Epithelial cell of proximal tubule (primary cell): ENCODE results near the gene CTDSPL. TPM values are rescaled to one million over a fixed set of nuclear protein-coding genes. Genes with fewer than 3 reads are reported as not detected.

Experiments
- DNase-seq: peaks from one replicate; pipeline ENCODE4 v3.0.0-alpha.2; 2011; ENCODE audit warnings: low read depth
- H3K4me3 ChIP-seq: 2 replicates; pipeline ENCODE4 v1.5.1; 2011; ENCODE audit warnings: low read depth, mild to moderate bottlenecking, low read length
- total RNA-seq: library from RNA; depleted of rRNA; stranded (reverse); fragments of >200 nt; gene quantifications from 2 replicates; pipeline ENCODE4 v1.2.3, GENCODE V29; 2015
- TF ChIP-seq, protein P1 (sequence below): conservative IDR thresholded peaks from 2 replicates; pipeline ENCODE4 v1.5.1; 2012; ENCODE audit warnings: low read depth, mild to moderate bottlenecking, low read length

Gene CTDSPL
- total RNA-seq, 1 donor from 2014 or later, result 25.5 TPM

DNA sequence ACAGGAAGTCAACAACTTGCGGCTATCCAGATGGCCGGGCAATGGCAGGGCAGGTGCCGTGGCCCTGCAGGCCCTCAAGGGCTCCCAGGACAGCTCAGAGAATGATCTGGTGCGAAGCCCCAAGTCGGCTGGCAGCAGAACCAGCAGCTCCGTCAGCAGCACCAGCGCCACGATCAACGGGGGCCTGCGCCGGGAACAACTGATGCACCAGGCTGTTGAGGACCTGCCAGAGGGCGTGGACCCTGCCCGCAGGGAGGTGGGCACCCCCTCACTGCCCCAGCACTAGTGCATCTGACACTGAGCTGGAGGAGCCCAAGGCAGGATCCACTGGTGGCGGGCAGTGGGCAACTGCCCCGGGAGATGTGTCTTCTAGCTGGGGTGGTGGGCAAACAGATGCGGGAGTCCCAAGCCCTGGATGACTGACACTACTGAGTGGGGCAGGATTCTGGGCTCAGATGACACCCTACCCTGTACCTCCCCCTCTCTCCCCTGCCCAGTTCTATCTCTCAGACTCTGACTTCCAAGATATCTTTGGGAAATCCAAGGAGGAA lies 144.8 kb downstream of the CTDSPL start:
- TF ChIP-seq, protein P1, sequence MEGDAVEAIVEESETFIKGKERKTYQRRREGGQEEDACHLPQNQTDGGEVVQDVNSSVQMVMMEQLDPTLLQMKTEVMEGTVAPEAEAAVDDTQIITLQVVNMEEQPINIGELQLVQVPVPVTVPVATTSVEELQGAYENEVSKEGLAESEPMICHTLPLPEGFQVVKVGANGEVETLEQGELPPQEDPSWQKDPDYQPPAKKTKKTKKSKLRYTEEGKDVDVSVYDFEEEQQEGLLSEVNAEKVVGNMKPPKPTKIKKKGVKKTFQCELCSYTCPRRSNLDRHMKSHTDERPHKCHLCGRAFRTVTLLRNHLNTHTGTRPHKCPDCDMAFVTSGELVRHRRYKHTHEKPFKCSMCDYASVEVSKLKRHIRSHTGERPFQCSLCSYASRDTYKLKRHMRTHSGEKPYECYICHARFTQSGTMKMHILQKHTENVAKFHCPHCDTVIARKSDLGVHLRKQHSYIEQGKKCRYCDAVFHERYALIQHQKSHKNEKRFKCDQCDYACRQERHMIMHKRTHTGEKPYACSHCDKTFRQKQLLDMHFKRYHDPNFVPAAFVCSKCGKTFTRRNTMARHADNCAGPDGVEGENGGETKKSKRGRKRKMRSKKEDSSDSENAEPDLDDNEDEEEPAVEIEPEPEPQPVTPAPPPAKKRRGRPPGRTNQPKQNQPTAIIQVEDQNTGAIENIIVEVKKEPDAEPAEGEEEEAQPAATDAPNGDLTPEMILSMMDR, result no peak
- no peak overlapping the region for H3K4me3 ChIP-seq
- no peak for DNase-seq

DNA sequence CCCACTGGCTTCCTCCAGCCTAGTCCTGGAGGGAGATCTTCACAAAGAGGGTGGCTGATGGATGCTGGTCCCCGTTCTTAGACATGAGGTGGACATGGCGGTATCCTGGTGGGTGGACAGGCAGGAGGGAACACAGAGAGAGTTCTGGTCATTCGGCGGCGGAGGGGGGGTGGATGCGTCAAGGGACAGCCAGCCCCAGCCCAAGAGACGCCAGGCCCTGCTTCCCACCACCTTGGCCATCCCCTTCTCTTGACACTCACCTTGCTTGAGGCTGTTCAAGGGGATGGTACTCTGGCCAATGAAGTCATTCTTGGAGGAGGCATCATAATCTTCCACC lies 146.0 kb downstream of the CTDSPL start:
- DNase-seq, result no peak
- H3K4me3 ChIP-seq, result no peak overlapping the region
- TF ChIP-seq, protein P1, result no peak

DNA sequence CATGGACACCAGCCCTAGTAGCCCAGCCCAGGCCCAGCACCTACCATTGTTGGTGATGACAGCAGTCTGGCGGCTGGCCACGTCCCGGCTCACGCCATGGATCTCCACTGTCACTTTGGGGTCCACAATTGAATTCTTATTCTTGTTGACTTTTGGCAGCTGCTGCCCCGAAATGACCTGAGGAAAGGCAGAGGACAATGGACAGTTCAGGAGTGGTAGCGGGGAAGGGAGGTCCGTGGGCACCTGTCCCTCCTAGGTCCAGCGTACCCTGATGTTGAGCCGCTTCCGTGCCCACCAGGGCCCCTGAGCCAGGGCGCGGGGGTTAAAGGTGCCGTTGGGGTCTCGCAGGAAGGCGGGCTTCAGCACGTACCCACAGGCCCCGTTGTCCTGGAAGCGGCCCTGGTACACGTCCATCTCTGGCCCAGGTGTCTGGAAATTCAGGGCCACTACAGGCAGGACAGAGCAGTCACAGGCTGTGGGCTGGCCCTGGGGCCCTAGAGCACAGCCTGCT lies 146.6 kb downstream of the CTDSPL start:
- H3K4me3 ChIP-seq, result no peak overlapping the region

DNA sequence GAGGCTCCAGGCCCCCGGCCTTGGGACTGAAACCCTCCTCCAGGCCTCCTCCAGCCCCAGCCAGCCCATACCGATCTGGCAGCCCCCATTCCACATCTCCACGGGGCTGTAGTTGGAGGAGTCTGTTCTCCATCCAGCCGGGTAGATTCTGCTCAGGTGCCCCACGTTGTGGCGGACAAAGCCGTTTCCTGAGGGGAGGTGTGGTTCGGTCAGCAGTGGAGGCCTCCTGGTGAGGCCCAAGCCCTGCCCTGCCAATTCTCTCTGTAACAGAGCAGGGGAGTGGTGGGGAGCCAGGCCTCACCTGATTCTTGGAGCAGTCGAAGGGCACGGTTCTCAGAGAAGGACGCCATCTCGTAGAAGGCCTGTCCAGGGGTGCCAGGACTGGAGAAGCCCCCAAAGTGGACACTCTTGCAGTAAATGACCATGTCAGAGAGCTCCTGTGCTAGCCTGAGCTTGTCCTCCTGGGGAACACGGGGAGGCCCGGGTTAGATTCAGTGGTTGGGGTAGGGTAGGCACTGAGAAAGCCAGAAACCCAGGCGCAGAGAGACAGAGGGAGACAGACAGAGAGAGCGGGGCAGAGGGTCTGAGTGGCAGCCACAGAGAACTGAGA lies 147.4 kb downstream of the CTDSPL start:
- TF ChIP-seq, protein P1, result no peak
- no peak overlapping the region for H3K4me3 ChIP-seq
- no peak for DNase-seq

More for the DNA sequence above, 146.6 kb downstream of the CTDSPL start:
- TF ChIP-seq, protein P1, result no peak
- no peak for DNase-seq

DNA sequence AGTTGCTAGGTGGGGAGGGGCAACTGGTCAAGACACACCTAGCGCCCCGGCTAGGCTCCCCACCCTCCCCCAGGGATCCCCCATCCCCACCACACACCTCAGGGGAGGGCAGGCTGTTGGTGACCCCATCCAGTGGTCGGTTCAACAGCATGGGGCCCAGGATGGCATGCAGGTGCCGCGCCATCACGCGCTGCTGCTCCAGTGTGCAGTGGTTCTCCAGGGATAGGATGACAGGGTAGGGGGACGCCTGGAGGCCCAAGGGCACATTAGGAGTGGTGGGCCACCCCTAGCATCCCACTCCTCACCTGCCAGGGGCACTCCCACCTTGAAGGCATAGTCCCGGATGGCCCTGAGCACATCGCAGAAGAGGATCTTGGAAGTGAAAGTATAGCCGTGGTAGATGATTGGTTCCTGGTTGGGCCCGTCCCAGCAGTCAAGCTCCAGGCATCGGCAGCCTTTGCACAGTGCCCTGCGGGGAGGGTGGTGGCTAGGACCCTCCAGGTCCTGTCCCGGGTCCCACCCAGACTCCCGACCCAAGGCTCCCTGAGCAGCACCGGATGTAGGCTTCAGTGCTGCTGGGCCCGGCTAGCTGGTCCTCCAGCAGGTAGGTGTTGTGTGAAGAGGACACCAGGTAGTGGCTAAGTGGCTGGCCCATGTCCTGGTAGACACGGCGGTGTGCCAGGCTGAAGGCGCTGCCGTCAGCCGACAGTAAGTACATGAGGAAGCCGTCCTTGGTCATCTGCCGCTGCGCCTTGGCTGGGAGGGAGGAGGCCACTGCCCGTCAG lies 148.3 kb downstream of the CTDSPL start:
- H3K4me3 ChIP-seq, result no peak overlapping the region
- TF ChIP-seq, protein P1, result no peak
- no peak for DNase-seq

DNA sequence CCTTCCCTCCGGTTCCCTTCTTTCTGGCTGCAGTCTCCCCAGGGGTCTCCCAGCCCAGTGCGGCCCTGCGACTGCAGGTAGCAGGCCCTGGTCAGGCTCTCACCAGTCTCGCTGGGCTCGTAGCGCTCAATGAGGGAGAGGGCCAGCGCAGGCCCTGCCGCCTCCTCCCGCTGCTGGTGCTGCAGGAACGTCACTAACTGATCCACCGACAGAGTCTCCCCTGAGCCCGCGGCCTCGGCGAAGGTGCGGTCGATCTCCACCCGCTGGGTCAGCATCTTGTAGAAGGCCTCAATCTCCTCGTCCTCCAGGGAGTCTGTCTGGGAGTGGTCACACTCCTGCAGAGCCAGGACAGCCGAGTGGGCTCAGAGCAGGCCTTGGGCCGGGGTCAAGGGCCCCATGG lies 149.4 kb downstream of the CTDSPL start:
- TF ChIP-seq, protein P1, result no peak
- no peak overlapping the region for H3K4me3 ChIP-seq
- DNase-seq, result no peak

DNA sequence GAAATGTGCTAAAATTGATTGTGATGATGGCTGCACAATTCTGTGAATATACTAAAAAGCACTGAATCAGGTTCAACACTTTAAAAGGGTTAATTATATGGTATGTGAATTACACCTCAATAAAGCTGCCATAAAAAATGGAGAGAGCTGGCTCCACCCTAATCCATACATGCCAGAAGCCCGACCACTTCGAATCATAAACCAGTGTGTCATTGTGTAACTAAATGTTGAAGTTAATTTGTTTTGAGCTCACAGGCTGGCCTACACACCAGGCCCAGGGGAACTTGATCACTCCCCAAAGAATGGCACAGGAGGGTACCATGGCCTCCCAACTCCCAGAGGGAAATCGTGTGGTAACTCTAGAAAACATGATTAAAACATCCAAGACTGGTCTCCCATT lies 153.8 kb downstream of the CTDSPL start:
- TF ChIP-seq, protein P1, result no peak
- no peak for DNase-seq
- no peak overlapping the region for H3K4me3 ChIP-seq
